ENCODE results near the gene PRCP. TPM values are rescaled to one million over a fixed set of nuclear protein-coding genes. Genes with fewer than 3 reads are reported as not detected.

Gene PRCP
- total RNA-seq, 1 experiment from 2014 or later = 56.7 TPM

- Mint-ChIP-seq H3K4me1 (peaks cover 20 to 24% of the 10 kb centered on the region in 2 experiments), H3K9me3 (no peaks in the 10 kb centered on the region), H3K27ac (no peak overlapping the region), H3K4me3 (no peak overlapping the region), H3K27me3 (ENCODE audit: low read depth) (peaks cover 9% of the 10 kb centered on the region; the same call in 1 of the 2 replicates), H3K36me3 (ENCODE audit: insufficient read depth in 1 of 3, low read depth in 3 of 3) (no peaks in the 10 kb centered on the region)
- WGBS (ENCODE audit: extremely low coverage, insufficient read length, low lambda C conversion rate) = no CpG with 5 or more reads among the region's 3 CpGs
- H3K4me2 ChIP-seq (ENCODE audit: insufficient read depth, insufficient read length, low read length) = no peak overlapping the region
- H2BK20ac ChIP-seq (ENCODE audit: low read depth, low read length, poor library complexity, severe bottlenecking) = no peak overlapping the region
- H3K14ac ChIP-seq (ENCODE audit: insufficient read depth, low read length) = no peak overlapping the region
- H4K8ac ChIP-seq (replicated peaks; ENCODE audit: insufficient read length, low read depth, low read length) = no peak overlapping the region
- no peak overlapping the region for H2BK15ac ChIP-seq (ENCODE audit: low read depth, low read length)
- H3K23me2 ChIP-seq (ENCODE audit: insufficient read length, low read depth, low read length, poor library complexity, severe bottlenecking) = no peaks in the 10 kb centered on the region
- H3T11ph ChIP-seq (ENCODE audit: low read length) = no peak overlapping the region
- no peak overlapping the region for H2BK12ac ChIP-seq (ENCODE audit: insufficient read length, low read depth, low read length)
- no peak overlapping the region for H2BK5ac ChIP-seq (ENCODE audit: insufficient read length, low read length)
- no peak overlapping the region for H4K91ac ChIP-seq (ENCODE audit: insufficient read length, low read depth, low read length)
- no peak overlapping the region for H3K56ac ChIP-seq (ENCODE audit: insufficient read length, low read depth, low read length)
- H2AK5ac ChIP-seq (ENCODE audit: insufficient read length, low read length) = no peak overlapping the region
- H4K5ac ChIP-seq (ENCODE audit: insufficient read length, low read depth, low read length) = no peak overlapping the region
- H3K4me1 ChIP-seq (ENCODE audit: insufficient read depth, low read length) = peaks cover 4% of the 10 kb centered on the region; the same call in 1 of the 2 replicates
- H3K27me3 ChIP-seq (ENCODE audit: insufficient read depth, low read length) = no peaks in the 10 kb centered on the region
- no peaks in the 10 kb centered on the region for H3K79me2 ChIP-seq (ENCODE audit: insufficient read depth, low read length)
- no peak overlapping the region for H3K27ac ChIP-seq (ENCODE audit: insufficient read length, low read depth, low read length)
- H3K79me1 ChIP-seq (ENCODE audit: insufficient read depth, low read depth, low read length, poor library complexity, severe bottlenecking) = no peaks in the 10 kb centered on the region
- H3K9ac ChIP-seq (ENCODE audit: extremely low read depth, insufficient read length, low read length) = no peak overlapping the region
- no peak overlapping the region for H3K23ac ChIP-seq (ENCODE audit: insufficient read length, low read depth, low read length)
- no peak for DNase-seq
- H3K4ac ChIP-seq (ENCODE audit: low read depth, low read length) = no peak overlapping the region
- no peak for TF ChIP-seq CTCF (conservative IDR thresholded peaks at IDR 0.05)
- H4K20me1 ChIP-seq (ENCODE audit: control insufficient read depth, insufficient read depth, insufficient read length) = no peaks in the 10 kb centered on the region
- H3K9me3 ChIP-seq (ENCODE audit: control insufficient read depth, low read depth, low read length) = no peaks in the 10 kb centered on the region
- H2BK120ac ChIP-seq (ENCODE audit: low read depth, low read length, poor library complexity, severe bottlenecking) = no peak overlapping the region
- H3K18ac ChIP-seq (ENCODE audit: insufficient read length, low read depth, low read length) = no peak overlapping the region
- no peak overlapping the region for H2AFZ ChIP-seq (ENCODE audit: low read length)
These were observed 89.5 kb downstream of the PRCP start for GRCh38 chr11:82810738-82811137.
